ENCODE measurements around the gene PRSS48. TPM values are rescaled to one million over a fixed set of nuclear protein-coding genes. Genes with fewer than 3 reads are reported as not detected.
"Not testable (repeated sequence)": the region's sequence is repeated elsewhere in the genome, so short reads cannot be mapped to it uniquely, and the experiment has no call there.

Gene PRSS48
- total RNA-seq, 1 donor from 2014 or later, result not detected

- TF ChIP-seq CTCF (IDR thresholded peaks at IDR 0.05; ENCODE audit: insufficient read depth, low read depth, low read length) (no peak), EZH2 (IDR thresholded peaks at IDR 0.05; ENCODE audit: insufficient read depth, low read length) (no peak)
- Mint-ChIP-seq H3K27me3 (ENCODE audit: low read depth, unreplicated experiment) (no peaks in the 10 kb centered on the region), H3K27ac (ENCODE audit: unreplicated experiment) (no peak overlapping the region), H3K4me3 (ENCODE audit: unreplicated experiment) (no peak overlapping the region), H3K9me3 (ENCODE audit: unreplicated experiment) (no peaks in the 10 kb centered on the region), H3K36me3 (ENCODE audit: low read depth, unreplicated experiment) (no peaks in the 10 kb centered on the region), H3K4me1 (ENCODE audit: low read depth, unreplicated experiment) (no peaks in the 10 kb centered on the region)
- FAIRE-seq (no peak), DNase-seq (ENCODE audit: low read depth) (no peak)
- H3K27me3 ChIP-seq (ENCODE audit: insufficient read depth, low read length), result no peaks in the 10 kb centered on the region
- no peaks in the 10 kb centered on the region for H3K4me1 ChIP-seq (ENCODE audit: insufficient read depth, low read length)
- H2AFZ ChIP-seq (ENCODE audit: low read depth, low read length), result no peak overlapping the region
- H3K4me2 ChIP-seq (ENCODE audit: low read length), result no peak overlapping the region
- no peaks in the 10 kb centered on the region for H3K9me3 ChIP-seq (ENCODE audit: insufficient read depth, low read depth, low read length)
- no peak overlapping the region for H3K4me3 ChIP-seq (ENCODE audit: insufficient read depth, low read depth, low read length)
- H3K9ac ChIP-seq (ENCODE audit: low read length), result no peak overlapping the region
- H3K27ac ChIP-seq (ENCODE audit: low read depth, low read length), result no peak overlapping the region
- H4K20me1 ChIP-seq (ENCODE audit: insufficient read depth, low read length), result no peaks in the 10 kb centered on the region
- H3K79me2 ChIP-seq (ENCODE audit: insufficient read depth, low read length), result no peaks in the 10 kb centered on the region
- no peaks in the 10 kb centered on the region for H3K36me3 ChIP-seq (ENCODE audit: insufficient read depth, low read length)
Observed at GRCh38 chr4:151248519-151248918, 28.4 kb upstream of the PRSS48 start.

GRCh38 chr4:151250706-151251105 lies 26.3 kb upstream of the PRSS48 start:
- no peaks in the 10 kb centered on the region for H3K4me1 ChIP-seq (ENCODE audit: insufficient read depth, low read length)
- H3K9ac ChIP-seq (ENCODE audit: low read length), result no peak overlapping the region
- no peak for FAIRE-seq
- no peaks in the 10 kb centered on the region for H3K9me3 Mint-ChIP-seq (ENCODE audit: unreplicated experiment)
- no peaks in the 10 kb centered on the region for H3K27me3 Mint-ChIP-seq (ENCODE audit: low read depth, unreplicated experiment)
- no peaks in the 10 kb centered on the region for H3K27me3 ChIP-seq (ENCODE audit: insufficient read depth, low read length)
- no peak overlapping the region for H2AFZ ChIP-seq (ENCODE audit: low read depth, low read length)
- no peak overlapping the region for H3K4me3 Mint-ChIP-seq (ENCODE audit: unreplicated experiment)
- no peaks in the 10 kb centered on the region for H4K20me1 ChIP-seq (ENCODE audit: insufficient read depth, low read length)
- TF ChIP-seq EZH2 (IDR thresholded peaks at IDR 0.05; ENCODE audit: insufficient read depth, low read length) (no peak), CTCF (IDR thresholded peaks at IDR 0.05; ENCODE audit: insufficient read depth, low read depth, low read length) (no peak)
- H3K27ac Mint-ChIP-seq (ENCODE audit: unreplicated experiment), result no peak overlapping the region
- no peaks in the 10 kb centered on the region for H3K9me3 ChIP-seq (ENCODE audit: insufficient read depth, low read depth, low read length)
- no peak overlapping the region for H3K27ac ChIP-seq (ENCODE audit: low read depth, low read length)
- no peak overlapping the region for H3K4me2 ChIP-seq (ENCODE audit: low read length)
- DNase-seq (ENCODE audit: low read depth), result no peak
- H3K79me2 ChIP-seq (ENCODE audit: insufficient read depth, low read length), result no peaks in the 10 kb centered on the region
- no peak overlapping the region for H3K4me3 ChIP-seq (ENCODE audit: insufficient read depth, low read depth, low read length)
- H3K36me3 ChIP-seq (ENCODE audit: insufficient read depth, low read length), result no peaks in the 10 kb centered on the region
- no peaks in the 10 kb centered on the region for H3K4me1 Mint-ChIP-seq (ENCODE audit: low read depth, unreplicated experiment)
- peaks cover 3% of the 10 kb centered on the region for H3K36me3 Mint-ChIP-seq (ENCODE audit: low read depth, unreplicated experiment)

- no peak overlapping the region for H3K4me3 ChIP-seq (ENCODE audit: insufficient read depth, low read depth, low read length)
- H2AFZ ChIP-seq (ENCODE audit: low read depth, low read length), result no peak overlapping the region
- H3K27me3 ChIP-seq (ENCODE audit: insufficient read depth, low read length), result no peaks in the 10 kb centered on the region
- no peaks in the 10 kb centered on the region for H3K36me3 ChIP-seq (ENCODE audit: insufficient read depth, low read length)
- H3K4me1 ChIP-seq (ENCODE audit: insufficient read depth, low read length), result no peaks in the 10 kb centered on the region
- no peak overlapping the region for H3K9ac ChIP-seq (ENCODE audit: low read length)
- H3K4me2 ChIP-seq (ENCODE audit: low read length), result no peak overlapping the region
- H3K27ac ChIP-seq (ENCODE audit: low read depth, low read length), result no peak overlapping the region
- H3K9me3 ChIP-seq (ENCODE audit: insufficient read depth, low read depth, low read length), result no peaks in the 10 kb centered on the region
- H3K4me3 Mint-ChIP-seq (ENCODE audit: unreplicated experiment), result no peak overlapping the region
- H3K27me3 Mint-ChIP-seq (ENCODE audit: low read depth, unreplicated experiment), result no peaks in the 10 kb centered on the region
- H3K79me2 ChIP-seq (ENCODE audit: insufficient read depth, low read length), result no peaks in the 10 kb centered on the region
- FAIRE-seq (no peak), DNase-seq (ENCODE audit: low read depth) (no peak)
- no peaks in the 10 kb centered on the region for H3K9me3 Mint-ChIP-seq (ENCODE audit: unreplicated experiment)
- no peak overlapping the region for H3K27ac Mint-ChIP-seq (ENCODE audit: unreplicated experiment)
- no peaks in the 10 kb centered on the region for H4K20me1 ChIP-seq (ENCODE audit: insufficient read depth, low read length)
- peaks cover 4% of the 10 kb centered on the region for H3K36me3 Mint-ChIP-seq (ENCODE audit: low read depth, unreplicated experiment)
- TF ChIP-seq EZH2 (IDR thresholded peaks at IDR 0.05; ENCODE audit: insufficient read depth, low read length), result no peak
- TF ChIP-seq CTCF (IDR thresholded peaks at IDR 0.05; ENCODE audit: insufficient read depth, low read depth, low read length), result no peak
- H3K4me1 Mint-ChIP-seq (ENCODE audit: low read depth, unreplicated experiment), result no peaks in the 10 kb centered on the region
Observed at GRCh38 chr4:151251603-151252304, 25.2 kb upstream of the PRSS48 start.

GRCh38 chr4:151255226-151255625 lies 21.7 kb upstream of the PRSS48 start:
- H3K36me3 ChIP-seq (ENCODE audit: insufficient read depth, low read length); H4K20me1 ChIP-seq (ENCODE audit: insufficient read depth, low read length); H3K4me1 ChIP-seq (ENCODE audit: insufficient read depth, low read length); H2AFZ ChIP-seq (ENCODE audit: low read depth, low read length); H3K27ac ChIP-seq (ENCODE audit: low read depth, low read length); H3K9me3 Mint-ChIP-seq (ENCODE audit: unreplicated experiment); FAIRE-seq; H3K9ac ChIP-seq (ENCODE audit: low read length); H3K27me3 Mint-ChIP-seq (ENCODE audit: low read depth, unreplicated experiment); H3K79me2 ChIP-seq (ENCODE audit: insufficient read depth, low read length); H3K4me3 Mint-ChIP-seq (ENCODE audit: unreplicated experiment); H3K4me2 ChIP-seq (ENCODE audit: low read length); H3K9me3 ChIP-seq (ENCODE audit: insufficient read depth, low read depth, low read length); H3K4me1 Mint-ChIP-seq (ENCODE audit: low read depth, unreplicated experiment); H3K27ac Mint-ChIP-seq (ENCODE audit: unreplicated experiment); H3K27me3 ChIP-seq (ENCODE audit: insufficient read depth, low read length); H3K36me3 Mint-ChIP-seq (ENCODE audit: low read depth, unreplicated experiment); DNase-seq (ENCODE audit: low read depth); H3K4me3 ChIP-seq (ENCODE audit: insufficient read depth, low read depth, low read length): not testable (repeated sequence)
